Amniotic stem cell (primary cell): ENCODE results near the gene TRIM17.

Source experiments
- DNase-seq: peaks from one replicate; lab custom pipeline; 2025; lab: John Stamatoyannopoulos, UW

The TRIM17 gene

GRCh38 chr1:228416217-228416933, at the start of gene TRIM17:
TSS of gene TRIM17 (minus strand) at chr1:228416861. CDS start at chr1:228415072, 1,789 bp downstream.
- DNase-seq, result no peak

GRCh38 chr1:228465571-228466146, 49.0 kb upstream of the TRIM17 start:
- DNase-seq, result no peak

GRCh38 chr1:228465141-228465540, 48.5 kb upstream of the TRIM17 start:
- no peak for DNase-seq

GRCh38 chr1:228464487-228464983, 47.9 kb upstream of the TRIM17 start:
- DNase-seq, result peak; percentile 38

- no peak for DNase-seq
Observed at GRCh38 chr1:228463559-228464455, 47.1 kb upstream of the TRIM17 start.

- no peak for DNase-seq
Observed at GRCh38 chr1:228463009-228463558, 46.4 kb upstream of the TRIM17 start.

GRCh38 chr1:228462560-228462959, 45.9 kb upstream of the TRIM17 start:
- no peak for DNase-seq

GRCh38 chr1:228460821-228461220, 44.2 kb upstream of the TRIM17 start:
- DNase-seq, result no peak

GRCh38 chr1:228459091-228459993, 42.7 kb upstream of the TRIM17 start:
- peak; percentile 43 for DNase-seq

GRCh38 chr1:228457396-228458176, 40.9 kb upstream of the TRIM17 start:
- DNase-seq, result peak; percentile 95

GRCh38 chr1:228457017-228457395, 40.3 kb upstream of the TRIM17 start:
- no peak for DNase-seq

GRCh38 chr1:228456252-228457016, 39.8 kb upstream of the TRIM17 start:
- no peak for DNase-seq

- DNase-seq, result no peak
Observed at GRCh38 chr1:228455715-228456114, 39.1 kb upstream of the TRIM17 start.

- DNase-seq, result no peak
Observed at GRCh38 chr1:228454238-228454637, 37.6 kb upstream of the TRIM17 start.

- DNase-seq, result no peak
Observed at GRCh38 chr1:228453614-228454013, 37.0 kb upstream of the TRIM17 start.

- DNase-seq, result no peak
Observed at GRCh38 chr1:228453022-228453560, 36.4 kb upstream of the TRIM17 start.

GRCh38 chr1:228452194-228453021, 35.7 kb upstream of the TRIM17 start:
- DNase-seq, result no peak

- no peak for DNase-seq
Observed at GRCh38 chr1:228450200-228450599, 33.5 kb upstream of the TRIM17 start.
